ENCODE measurements around the gene PDE4D. TPM values are rescaled to one million over a fixed set of nuclear protein-coding genes. Genes with fewer than 3 reads are reported as not detected.

PDE4D gene
- total RNA-seq, 1 experiment from 2014 or later: 2.4 TPM

DNA sequence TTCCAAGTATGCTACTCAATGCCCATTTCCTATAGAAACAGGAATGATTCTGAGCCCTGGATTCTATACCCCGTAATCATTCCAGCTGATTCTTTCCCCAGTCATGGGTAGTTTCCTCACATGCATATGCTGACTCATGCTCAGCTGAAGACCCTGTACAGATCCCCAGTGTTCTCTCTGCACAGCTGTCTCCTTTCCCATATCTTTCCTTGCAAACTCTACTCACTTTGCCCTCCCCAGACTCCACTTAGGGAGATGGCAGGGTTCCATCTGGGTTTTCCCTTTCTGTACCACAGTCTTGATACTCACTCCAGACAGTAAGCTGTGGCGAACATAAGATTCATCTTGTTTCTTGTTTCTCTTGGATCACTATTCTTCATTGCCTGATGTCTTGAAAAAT lies 953.1 kb downstream of the PDE4D start:
- no peaks in the 10 kb centered on the region for H3K36me3 ChIP-seq (ENCODE audit: control insufficient read depth, insufficient read depth, low read length)
- no peak for DNase-seq (ENCODE audit: low read depth, low spot score)
- CTCF ChIA-PET: no interaction called here
- no peaks in the 10 kb centered on the region for H3K4me1 ChIP-seq (ENCODE audit: control insufficient read depth, insufficient read depth, low read length)
- no peak overlapping the region for H3K4me3 ChIP-seq (ENCODE audit: low read depth in 2 of 2, low read length in 2 of 2)
- BruUV-seq (replicated peaks): no TSS peak
- no peaks in the 10 kb centered on the region for H3K27me3 ChIP-seq (ENCODE audit: control insufficient read depth, insufficient read depth, low read length)
- intact Hi-C loops (cut with micrococcal nuclease; ENCODE audit: unreplicated experiment) (no loop called here), in situ Hi-C loops (cut with HindIII; ENCODE audit: low pct_unique_long_range_greater_than_20kb, low sequenced_read_pairs) (no loop called here)
- H3K9me3 ChIP-seq (ENCODE audit: control insufficient read depth, insufficient read depth, low read depth, low read length): no peaks in the 10 kb centered on the region
- no peak overlapping the region for H3K27ac ChIP-seq (ENCODE audit: low read length)
- POLR2A ChIA-PET: no interaction called here
- TF ChIP-seq, protein P1, sequence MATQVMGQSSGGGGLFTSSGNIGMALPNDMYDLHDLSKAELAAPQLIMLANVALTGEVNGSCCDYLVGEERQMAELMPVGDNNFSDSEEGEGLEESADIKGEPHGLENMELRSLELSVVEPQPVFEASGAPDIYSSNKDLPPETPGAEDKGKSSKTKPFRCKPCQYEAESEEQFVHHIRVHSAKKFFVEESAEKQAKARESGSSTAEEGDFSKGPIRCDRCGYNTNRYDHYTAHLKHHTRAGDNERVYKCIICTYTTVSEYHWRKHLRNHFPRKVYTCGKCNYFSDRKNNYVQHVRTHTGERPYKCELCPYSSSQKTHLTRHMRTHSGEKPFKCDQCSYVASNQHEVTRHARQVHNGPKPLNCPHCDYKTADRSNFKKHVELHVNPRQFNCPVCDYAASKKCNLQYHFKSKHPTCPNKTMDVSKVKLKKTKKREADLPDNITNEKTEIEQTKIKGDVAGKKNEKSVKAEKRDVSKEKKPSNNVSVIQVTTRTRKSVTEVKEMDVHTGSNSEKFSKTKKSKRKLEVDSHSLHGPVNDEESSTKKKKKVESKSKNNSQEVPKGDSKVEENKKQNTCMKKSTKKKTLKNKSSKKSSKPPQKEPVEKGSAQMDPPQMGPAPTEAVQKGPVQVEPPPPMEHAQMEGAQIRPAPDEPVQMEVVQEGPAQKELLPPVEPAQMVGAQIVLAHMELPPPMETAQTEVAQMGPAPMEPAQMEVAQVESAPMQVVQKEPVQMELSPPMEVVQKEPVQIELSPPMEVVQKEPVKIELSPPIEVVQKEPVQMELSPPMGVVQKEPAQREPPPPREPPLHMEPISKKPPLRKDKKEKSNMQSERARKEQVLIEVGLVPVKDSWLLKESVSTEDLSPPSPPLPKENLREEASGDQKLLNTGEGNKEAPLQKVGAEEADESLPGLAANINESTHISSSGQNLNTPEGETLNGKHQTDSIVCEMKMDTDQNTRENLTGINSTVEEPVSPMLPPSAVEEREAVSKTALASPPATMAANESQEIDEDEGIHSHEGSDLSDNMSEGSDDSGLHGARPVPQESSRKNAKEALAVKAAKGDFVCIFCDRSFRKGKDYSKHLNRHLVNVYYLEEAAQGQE (IDR thresholded peaks at IDR 0.05; ENCODE audit: insufficient read depth in 1 of 2, low read depth in 2 of 2, low read length in 1 of 2): no peak
- TF ChIP-seq, protein P2, sequence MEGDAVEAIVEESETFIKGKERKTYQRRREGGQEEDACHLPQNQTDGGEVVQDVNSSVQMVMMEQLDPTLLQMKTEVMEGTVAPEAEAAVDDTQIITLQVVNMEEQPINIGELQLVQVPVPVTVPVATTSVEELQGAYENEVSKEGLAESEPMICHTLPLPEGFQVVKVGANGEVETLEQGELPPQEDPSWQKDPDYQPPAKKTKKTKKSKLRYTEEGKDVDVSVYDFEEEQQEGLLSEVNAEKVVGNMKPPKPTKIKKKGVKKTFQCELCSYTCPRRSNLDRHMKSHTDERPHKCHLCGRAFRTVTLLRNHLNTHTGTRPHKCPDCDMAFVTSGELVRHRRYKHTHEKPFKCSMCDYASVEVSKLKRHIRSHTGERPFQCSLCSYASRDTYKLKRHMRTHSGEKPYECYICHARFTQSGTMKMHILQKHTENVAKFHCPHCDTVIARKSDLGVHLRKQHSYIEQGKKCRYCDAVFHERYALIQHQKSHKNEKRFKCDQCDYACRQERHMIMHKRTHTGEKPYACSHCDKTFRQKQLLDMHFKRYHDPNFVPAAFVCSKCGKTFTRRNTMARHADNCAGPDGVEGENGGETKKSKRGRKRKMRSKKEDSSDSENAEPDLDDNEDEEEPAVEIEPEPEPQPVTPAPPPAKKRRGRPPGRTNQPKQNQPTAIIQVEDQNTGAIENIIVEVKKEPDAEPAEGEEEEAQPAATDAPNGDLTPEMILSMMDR (IDR thresholded peaks at IDR 0.05): no peak
- TF ChIP-seq TCF7L2 (IDR thresholded peaks at IDR 0.05; ENCODE audit: low read depth, low read length) (no peak), POLR2AphosphoS5 (IDR thresholded peaks at IDR 0.05; ENCODE audit: low read depth, low read length) (no peak), SIN3A (IDR thresholded peaks at IDR 0.05; ENCODE audit: borderline replicate concordance, insufficient read depth, low read depth, low read length) (no peak)
- ATAC-seq: no peak

DNA sequence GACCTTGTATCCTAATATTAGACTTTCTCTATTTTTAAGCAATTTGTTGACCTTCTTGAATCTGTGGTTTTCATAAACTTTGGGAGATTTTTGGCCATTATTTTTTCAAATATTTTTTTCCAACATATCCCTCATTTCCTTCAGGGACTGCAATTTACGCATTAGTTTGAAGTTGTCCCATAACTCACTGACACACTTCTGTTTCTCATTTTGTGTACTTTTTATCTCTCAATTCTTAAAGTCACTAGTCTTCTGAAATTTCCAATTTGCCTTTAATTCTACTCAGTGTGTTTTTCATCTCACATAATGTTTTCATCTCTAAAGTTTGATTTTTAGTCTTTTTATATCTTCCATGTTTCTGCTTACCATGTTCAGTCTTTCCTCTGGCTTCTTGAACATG lies 953.9 kb downstream of the PDE4D start:
- Histone ChIP-seq H3K4me1 (ENCODE audit: control insufficient read depth, insufficient read depth, low read length) (no peaks in the 10 kb centered on the region), H3K36me3 (ENCODE audit: control insufficient read depth, insufficient read depth, low read length) (no peaks in the 10 kb centered on the region), H3K4me3 (ENCODE audit: low read depth in 2 of 2, low read length in 2 of 2) (no peak overlapping the region), H3K27me3 (ENCODE audit: control insufficient read depth, insufficient read depth, low read length) (no peaks in the 10 kb centered on the region), H3K27ac (ENCODE audit: low read length) (no peak overlapping the region), H3K9me3 (ENCODE audit: control insufficient read depth, insufficient read depth, low read depth, low read length) (no peaks in the 10 kb centered on the region)
- CTCF ChIA-PET: no interaction called here
- BruUV-seq (replicated peaks): no TSS peak
- ATAC-seq (no peak), DNase-seq (ENCODE audit: low read depth, low spot score) (no peak)
- intact Hi-C loops (cut with micrococcal nuclease; ENCODE audit: unreplicated experiment): no loop called here
- in situ Hi-C loops (cut with HindIII; ENCODE audit: low pct_unique_long_range_greater_than_20kb, low sequenced_read_pairs): no loop called here
- POLR2A ChIA-PET: no interaction called here
- TF ChIP-seq, protein P2 (IDR thresholded peaks at IDR 0.05): no peak
- TF ChIP-seq SIN3A (IDR thresholded peaks at IDR 0.05; ENCODE audit: borderline replicate concordance, insufficient read depth, low read depth, low read length) (no peak), POLR2AphosphoS5 (IDR thresholded peaks at IDR 0.05; ENCODE audit: low read depth, low read length) (no peak), TCF7L2 (IDR thresholded peaks at IDR 0.05; ENCODE audit: low read depth, low read length) (no peak)
- TF ChIP-seq, protein P1 (IDR thresholded peaks at IDR 0.05; ENCODE audit: insufficient read depth in 1 of 2, low read depth in 2 of 2, low read length in 1 of 2): no peak
